OCI-LY7 (cell line): Measurements from ENCODE around the gene BLM.

ENCODE experiments used
- CTCF ChIP-seq: fragments of 200-600 bp; sonication (generic); conservative IDR thresholded peaks from 2 replicates; pipeline ENCODE4 v1.5.1; 2014; ENCODE audit warnings: mild to moderate bottlenecking, antibody characterized with exemption, low read length, moderate library complexity, mixed read lengths
- EZH2phosphoT487 ChIP-seq: fragments of 200-600 bp; sonication (generic); IDR thresholded peaks from 2 replicates; pipeline ENCODE4 v1.6.1; 2018; ENCODE audit warnings: low read depth, borderline replicate concordance, mild to moderate bottlenecking, mixed run types, antibody characterized with exemption, low read length, moderate library complexity, mixed read lengths

DNA sequence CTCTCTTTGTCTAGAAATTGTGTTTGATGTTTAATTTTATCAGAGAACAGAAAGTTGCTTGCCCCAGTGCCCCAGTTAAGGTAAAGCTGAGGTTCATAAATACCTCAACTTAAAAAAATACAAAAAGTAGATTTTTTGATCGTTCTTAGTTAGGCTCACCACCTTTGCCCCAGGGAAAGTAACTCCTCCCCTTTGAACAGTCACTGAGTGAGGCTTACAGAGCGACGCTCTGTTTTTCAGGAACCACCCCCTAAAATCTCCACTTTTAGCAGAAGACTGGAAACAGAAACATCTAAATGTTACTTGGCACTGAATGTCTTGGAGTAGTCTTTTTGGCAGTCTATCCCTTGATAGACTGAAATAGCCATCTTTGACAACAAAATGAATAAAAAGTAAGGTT lies 24.9 kb downstream of the BLM start:
- TF ChIP-seq CTCF, result no peak
- TF ChIP-seq EZH2phosphoT487, result no peak
